T-cell (primary cell): Measurements from ENCODE around the gene NOP16. TPM values are rescaled to one million over a fixed set of nuclear protein-coding genes. Genes with fewer than 3 reads are reported as not detected.
A peak's percentile ranks its signal among the peaks of the same experiment; 100 is the strongest.
"Not testable (repeated sequence)": the region's sequence is repeated elsewhere in the genome, so short reads cannot be mapped to it uniquely, and the experiment has no call there.

Experiments used
- ATAC-seq, 4 experiments: fragments of 200-7000 bp in 3 of 4; fragments of 150-1000 bp in 1 of 4; cut with Tn5 transposase; replicated peaks in 1 of 4; 1 replicate in 3 of 4; 2 replicates in 1 of 4; pipeline ENCODE4 v1.10.0; 2021; ENCODE audit warnings: moderate library complexity in 3 of 4, mild to moderate bottlenecking in 2 of 4, moderate number of reproducible peaks in 1 of 4
- CTCF ChIA-PET, 2 donors: fragments of 300-600 bp; sonication (Branson Sonifier 250); formaldehyde crosslinking; loops; one replicate each; lab custom pipeline; 2022; ENCODE audit warnings: antibody characterized with exemption in 2 of 2; lab: Charles Lee
- POLR2A ChIA-PET, 2 donors: fragments of 300-600 bp; sonication (Branson Sonifier 250); formaldehyde crosslinking; loops; one replicate each; lab custom pipeline; 2022; ENCODE audit warnings: antibody characterized with exemption in 2 of 2; lab: Charles Lee
- DNase-seq, 35 experiments: peaks; one replicate each; pipeline versions ENCODE4 v3.0.0 to v3.0.0-alpha.2; 2013 to 2023
- H3K27ac ChIP-seq: one replicate; pipeline ENCODE4 v1.5.1; 2013; ENCODE audit warnings: low read length
- H3K27me3 ChIP-seq, 2 experiments: replicated peaks in 1 of 2; 1 replicate in 1 of 2; 2 replicates in 1 of 2; pipeline versions ENCODE4 v1.6.1 to v1.7.0; 2013; ENCODE audit warnings: low read length in 1 of 2, mixed read lengths in 1 of 2; ENCODE audit not compliant: control insufficient read depth in 2 of 2, insufficient read depth in 2 of 2; ENCODE audit errors: extremely low read depth in 1 of 2
- H3K36me3 ChIP-seq, 2 donors: 1 replicate in 1 of 2; 2 replicates in 1 of 2; pipeline versions ENCODE4 v1.6.1 to v1.7.0; 2013; ENCODE audit warnings: low read length in 1 of 2; ENCODE audit not compliant: control insufficient read depth in 2 of 2, insufficient read depth in 1 of 2; ENCODE audit errors: extremely low read depth in 1 of 2
- H3K4me1 ChIP-seq, 2 experiments: 1 replicate in 1 of 2; 2 replicates in 1 of 2; pipeline versions ENCODE4 v1.6.1 to v1.7.0; 2013; ENCODE audit warnings: low read length in 2 of 2, mixed read lengths in 1 of 2; ENCODE audit not compliant: insufficient read depth in 2 of 2, control insufficient read depth in 1 of 2; ENCODE audit errors: extremely low read depth in 1 of 2
- H3K4me3 ChIP-seq, 2 donors: 1 replicate in 1 of 2; 2 replicates in 1 of 2; pipeline versions ENCODE4 v1.5.1 to v1.7.0; 2013; ENCODE audit warnings: mild to moderate bottlenecking in 2 of 2, low read length in 1 of 2, moderate library complexity in 1 of 2; ENCODE audit not compliant: control insufficient read depth in 1 of 2; ENCODE audit errors: extremely low read depth in 1 of 2
- H3K9me3 ChIP-seq: 2 replicates; pipeline ENCODE4 v1.7.0; 2013
- H3K27ac Mint-ChIP-seq, 2 donors: one replicate each; pipeline ENCODE4 v1.8.0; 2020 to 2021; ENCODE audit warnings: mild to moderate bottlenecking in 2 of 2, mixed read lengths in 2 of 2
- H3K27me3 Mint-ChIP-seq, 2 donors: one replicate each; pipeline ENCODE4 v1.8.0; 2021 to 2022; ENCODE audit warnings: mixed read lengths in 2 of 2
- H3K36me3 Mint-ChIP-seq: one replicate; pipeline ENCODE4 v1.8.0; 2021; ENCODE audit warnings: mixed read lengths
- H3K4me1 Mint-ChIP-seq, 3 donors: one replicate each; pipeline ENCODE4 v1.8.0; 2020 to 2022; ENCODE audit warnings: mixed read lengths in 3 of 3, mild to moderate bottlenecking in 1 of 3
- H3K4me3 Mint-ChIP-seq, 3 donors: one replicate each; pipeline ENCODE4 v1.8.0; 2020 to 2022; ENCODE audit warnings: mild to moderate bottlenecking in 3 of 3, mixed read lengths in 3 of 3, moderate library complexity in 3 of 3
- H3K9me3 Mint-ChIP-seq, 3 donors: one replicate each; pipeline ENCODE4 v1.8.0; 2020 to 2022; ENCODE audit warnings: mixed read lengths in 3 of 3
- WGBS: methylation state at CpG from one replicate; pipeline ENCODE4 v1.1.5; 2013; ENCODE audit warnings: missing lambda C conversion rate; ENCODE audit not compliant: insufficient coverage; 5-methylcytosine and 5-hydroxymethylcytosine counted together
- total RNA-seq, 35 experiments: library from RNA in 6 of 35; stranded (reverse) in 6 of 35; fragments of 120-200 nt in 1 of 35; gene quantifications; one replicate each; pipeline versions ENCODE4 v1.2.1 to v1.2.4 and lab custom pipeline; 2013 to 2026

NOP16 gene
- total RNA-seq, 5 donors from 2014 or later (not counting 1 experiment from before 2014, with no cell fraction given) = 10.4 to 29.3 (median 28.3) TPM

DNA sequence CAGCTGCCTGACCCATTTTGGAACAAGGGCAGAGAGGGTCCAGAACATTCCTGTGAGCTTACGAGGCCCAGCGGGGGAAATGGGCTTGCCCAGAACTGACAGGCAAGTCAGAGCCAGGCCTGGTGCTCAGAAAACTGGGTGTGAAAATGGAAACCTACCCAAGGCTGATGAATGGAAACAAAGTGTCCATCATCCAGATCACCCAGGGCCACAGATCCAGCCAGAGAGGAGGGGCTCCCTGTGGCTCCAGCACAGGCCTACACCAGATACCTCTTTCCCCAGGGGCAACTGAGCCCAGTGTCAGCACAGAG lies 24.8 kb upstream of the NOP16 start:
- Histone ChIP-seq H3K36me3 (peaks cover 2 to 6% of the 10 kb centered on the region in 2 donors), H3K27me3 (no peaks in the 10 kb centered on the region), H3K4me1 (peaks cover 11 to 39% of the 10 kb centered on the region in 2 experiments), H3K4me3 (no peak overlapping the region), H3K27ac (no peak overlapping the region), H3K9me3 (no peaks in the 10 kb centered on the region)
- CTCF ChIA-PET = no interaction called here
- Mint-ChIP-seq H3K4me3 (no peak overlapping the region), H3K9me3 (no peaks in the 10 kb centered on the region), H3K36me3 (peaks cover 10% of the 10 kb centered on the region), H3K27ac (peak overlapping the region in 1 of 2 donors; percentile 73), H3K4me1 (peaks cover 42 to 51% (median 46%) of the 10 kb centered on the region in 3 donors), H3K27me3 (no peaks in the 10 kb centered on the region)
- no peak for DNase-seq
- no peak for ATAC-seq
- WGBS = 92% methylated on average over 2 of the region's 2 CpGs
- POLR2A ChIA-PET = no interaction called here

DNA sequence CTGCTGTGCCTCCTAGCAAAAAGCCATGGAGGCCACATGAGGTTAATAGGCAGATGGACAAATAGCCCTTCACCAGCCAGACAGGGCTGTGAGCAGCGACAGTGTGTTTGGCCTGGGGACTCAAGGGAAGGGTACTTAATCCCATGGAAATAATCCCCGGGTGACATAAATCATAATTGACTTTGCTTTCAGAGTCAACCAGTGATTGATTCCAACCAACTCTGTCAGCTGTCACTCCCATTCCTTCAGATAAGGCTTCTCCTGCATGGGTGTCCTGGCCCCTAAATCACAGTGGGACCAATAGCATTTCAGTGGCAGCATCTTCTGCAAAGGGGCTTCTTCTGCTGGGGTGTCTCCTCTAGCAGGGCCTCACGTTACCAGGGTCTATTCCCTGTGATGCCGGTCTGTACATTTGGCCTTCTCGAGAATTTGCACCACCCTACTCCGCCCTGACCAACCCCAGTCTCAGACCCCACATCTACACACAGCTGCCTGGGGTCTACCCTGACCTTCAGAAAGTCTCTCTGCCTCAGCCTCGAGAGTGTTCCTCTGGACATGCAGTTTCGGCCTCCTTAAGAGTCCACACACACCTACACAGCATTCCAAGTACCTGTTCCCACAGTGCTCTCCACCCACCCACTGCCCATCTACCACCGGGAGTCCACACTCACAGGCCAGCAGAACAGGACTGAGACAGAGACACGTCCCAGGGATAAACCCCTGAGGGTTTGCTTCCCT lies 24.3 kb upstream of the NOP16 start:
- H3K4me3 ChIP-seq = no peak overlapping the region
- no peak for ATAC-seq
- H3K27ac ChIP-seq = no peak overlapping the region
- Mint-ChIP-seq H3K27ac (peak overlapping the region; percentile 17 to 39), H3K36me3 (peaks cover 13% of the 10 kb centered on the region), H3K27me3 (no peaks in the 10 kb centered on the region), H3K9me3 (no peaks in the 10 kb centered on the region), H3K4me3 (no peak overlapping the region), H3K4me1 (peaks cover 42 to 51% (median 46%) of the 10 kb centered on the region in 3 donors)
- ChIA-PET CTCF (no interaction called here), POLR2A (no interaction called here)
- DNase-seq = no peak
- H3K4me1 ChIP-seq = peaks cover 11 to 39% of the 10 kb centered on the region in 2 experiments
- no peaks in the 10 kb centered on the region for H3K27me3 ChIP-seq
- no peaks in the 10 kb centered on the region for H3K9me3 ChIP-seq
- 92% methylated on average over 4 of the region's 10 CpGs for WGBS
- peaks cover 2 to 10% of the 10 kb centered on the region in 2 donors for H3K36me3 ChIP-seq

DNA sequence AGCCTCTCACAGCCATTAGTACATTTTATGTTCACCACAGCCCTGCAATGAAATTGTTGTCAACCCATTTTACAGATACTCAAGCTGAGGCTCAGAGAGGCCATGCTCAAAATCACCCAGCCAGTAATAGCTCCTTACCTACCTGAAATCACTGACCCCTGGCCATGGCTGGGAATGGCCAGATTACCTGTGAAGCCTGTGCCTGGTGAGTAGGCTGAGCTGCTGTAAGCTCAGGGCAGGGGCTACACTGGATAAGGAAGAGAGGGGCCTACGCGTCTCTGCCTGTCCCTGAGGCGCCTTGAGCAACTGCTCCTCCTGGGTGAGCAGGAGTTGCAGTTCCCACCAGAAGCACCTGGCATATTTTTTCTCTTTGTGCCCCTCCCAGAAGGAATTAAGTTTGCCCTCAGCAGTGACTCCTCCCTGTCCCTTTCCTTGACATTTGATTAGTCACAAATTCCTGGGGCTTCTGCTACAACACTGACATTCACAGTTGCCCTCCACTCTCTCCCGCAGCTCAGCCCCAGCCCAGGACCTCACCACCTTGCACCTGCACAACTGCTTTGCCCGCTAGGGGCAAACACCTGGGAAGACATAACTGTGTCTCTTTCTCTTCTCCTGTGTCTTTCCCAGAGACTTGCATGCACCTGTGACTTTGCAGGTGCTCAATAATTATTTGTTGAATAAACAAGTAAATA lies 22.2 kb upstream of the NOP16 start:
- Histone ChIP-seq H3K9me3 (no peaks in the 10 kb centered on the region), H3K36me3 (peaks cover 9 to 19% of the 10 kb centered on the region in 2 donors), H3K27ac (no peak overlapping the region), H3K4me3 (no peak overlapping the region), H3K27me3 (no peaks in the 10 kb centered on the region), H3K4me1 (peaks cover 9 to 28% of the 10 kb centered on the region in 2 experiments)
- ChIA-PET CTCF (no interaction called here), POLR2A (interaction anchor here in 1 of 2 donors (0.5 kb wide), 1 partner anchor 917 kb away, joined by 3 read pairs; no protein-coding TSS in a partner anchor)
- Mint-ChIP-seq H3K4me1 (peaks cover 33 to 42% (median 40%) of the 10 kb centered on the region in 3 donors), H3K27ac (no peak overlapping the region), H3K36me3 (peaks cover 26% of the 10 kb centered on the region), H3K27me3 (no peaks in the 10 kb centered on the region), H3K9me3 (no peaks in the 10 kb centered on the region), H3K4me3 (no peak overlapping the region)
- 100% methylated on average over 2 of the region's 5 CpGs for WGBS
- DNase-seq (no peak), ATAC-seq (no peak)

DNA sequence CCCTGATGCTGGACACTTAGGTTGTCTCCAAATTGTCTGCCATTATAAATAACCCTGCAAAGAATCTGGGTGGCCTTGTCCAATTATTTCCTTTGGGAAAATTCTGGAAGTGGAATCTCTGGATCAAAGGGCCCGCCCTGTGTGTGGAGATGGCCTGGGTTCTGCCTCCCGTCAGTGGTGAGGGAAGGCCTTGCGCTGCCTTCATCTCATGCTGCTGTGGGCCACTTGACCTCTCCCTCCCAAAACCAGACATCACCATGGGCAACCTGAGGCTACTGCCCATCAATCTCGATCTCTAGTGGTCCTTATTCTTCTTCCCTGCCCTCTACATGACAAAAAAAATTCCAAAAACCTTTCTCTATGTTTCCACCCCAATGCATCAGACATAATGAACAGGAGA lies 21.4 kb upstream of the NOP16 start:
- H3K9me3 Mint-ChIP-seq = no peaks in the 10 kb centered on the region
- H3K4me1 Mint-ChIP-seq = peaks cover 25 to 33% (median 31%) of the 10 kb centered on the region in 3 donors
- ChIA-PET CTCF (no interaction called here), POLR2A (interaction anchor here in 1 of 2 donors (0.6 kb wide), 1 partner anchor 189 kb away, joined by 6 read pairs; no protein-coding TSS in a partner anchor)
- no peak overlapping the region for H3K27ac Mint-ChIP-seq
- DNase-seq (no peak), ATAC-seq (no peak)
- H3K36me3 Mint-ChIP-seq = peaks cover 28% of the 10 kb centered on the region
- Histone ChIP-seq H3K4me3 (no peak overlapping the region), H3K4me1 (peaks cover 2 to 21% of the 10 kb centered on the region in 2 experiments), H3K27ac (no peak overlapping the region), H3K27me3 (no peaks in the 10 kb centered on the region), H3K9me3 (no peaks in the 10 kb centered on the region), H3K36me3 (peaks cover 11 to 19% of the 10 kb centered on the region in 2 donors)
- 97% methylated on average over 3 of the region's 4 CpGs for WGBS
- H3K4me3 Mint-ChIP-seq = no peak overlapping the region
- H3K27me3 Mint-ChIP-seq = no peaks in the 10 kb centered on the region

DNA sequence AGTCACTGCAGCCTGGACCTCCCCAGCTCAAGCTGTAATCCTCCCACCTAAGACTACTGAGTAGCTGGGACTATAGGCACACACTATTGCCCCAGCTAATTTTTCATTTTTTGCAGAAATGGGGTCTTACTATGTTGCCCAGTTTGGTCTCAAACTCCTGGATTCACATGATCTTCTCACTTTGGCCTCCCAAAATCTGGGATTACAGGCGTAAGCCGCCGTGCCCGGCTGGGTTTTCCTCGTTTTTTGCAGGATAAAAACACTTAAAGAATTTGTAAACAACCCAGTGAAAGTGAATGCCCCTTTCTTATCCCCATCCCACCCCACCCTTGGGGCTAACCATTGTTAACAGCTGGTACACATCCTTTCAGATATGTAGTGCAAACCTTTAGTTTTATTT lies 20.2 kb upstream of the NOP16 start:
- Histone ChIP-seq H3K27me3 (no peaks in the 10 kb centered on the region), H3K4me3 (no peak overlapping the region), H3K36me3 (peaks cover 15 to 22% of the 10 kb centered on the region in 2 donors), H3K27ac (no peak overlapping the region), H3K9me3 (no peaks in the 10 kb centered on the region), H3K4me1 (peaks cover 0 to 9% of the 10 kb centered on the region in 2 experiments)
- Mint-ChIP-seq H3K36me3 (peaks cover 28% of the 10 kb centered on the region), H3K4me1 (peaks cover 13 to 22% (median 20%) of the 10 kb centered on the region in 3 donors), H3K27ac (no peak overlapping the region), H3K9me3 (no peaks in the 10 kb centered on the region), H3K4me3 (no peak overlapping the region), H3K27me3 (no peaks in the 10 kb centered on the region)
- ChIA-PET CTCF (no interaction called here), POLR2A (interaction anchor here (0.6 to 0.7 kb wide), 5 partner anchors 66 to 241 kb away, joined by 3 to 7 read pairs (median 5); no protein-coding TSS in a partner anchor)
- no peak for DNase-seq
- 100% methylated on average over 4 of the region's 5 CpGs for WGBS
- no peak for ATAC-seq

DNA sequence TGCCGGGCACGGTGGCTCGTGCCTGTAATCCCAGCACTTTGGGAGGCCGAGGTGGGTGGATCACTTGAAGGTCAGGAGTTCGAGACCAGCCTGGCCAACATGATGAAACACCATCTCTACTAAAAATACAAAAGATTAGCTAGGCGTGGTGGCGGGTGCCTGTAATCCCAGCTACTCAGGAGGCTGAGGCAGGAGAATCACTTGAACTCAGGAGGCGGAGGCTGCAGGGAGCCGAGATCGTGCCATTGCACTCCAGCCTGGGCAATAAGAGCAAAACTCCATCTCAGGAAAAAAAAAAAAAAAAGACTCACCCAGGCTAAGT lies 19.8 kb upstream of the NOP16 start:
- POLR2A ChIA-PET = interaction anchor here in 1 of 2 donors (0.7 kb wide), 2 partner anchors 130 to 136 kb away, joined by 3 to 7 read pairs; no protein-coding TSS in a partner anchor
- H3K4me1 ChIP-seq, H3K27me3 ChIP-seq, CTCF ChIA-PET, H3K4me3 ChIP-seq, H3K27me3 Mint-ChIP-seq, H3K4me3 Mint-ChIP-seq, H3K9me3 ChIP-seq, H3K27ac ChIP-seq, DNase-seq, ATAC-seq, H3K27ac Mint-ChIP-seq, H3K9me3 Mint-ChIP-seq: not testable (repeated sequence)
- H3K36me3 Mint-ChIP-seq = peaks cover 28% of the 10 kb centered on the region
- peaks cover 13 to 19% (median 18%) of the 10 kb centered on the region in 3 donors for H3K4me1 Mint-ChIP-seq
- 100% methylated on average over 1 of the region's 10 CpGs for WGBS
- H3K36me3 ChIP-seq = peaks cover 15 to 22% of the 10 kb centered on the region in 2 donors
